Ramos (cell line): ENCODE data around the gene NRG2.

Source experiments
- in situ Hi-C: fragments of 300-500 bp; cut with MboI; formaldehyde crosslinking; loops from one replicate; pipeline ENCODE4 v1.14.3; 2022; ENCODE audit warnings: low sequenced_read_pairs; ENCODE audit not compliant: unreplicated experiment

NRG2 gene

GRCh38 chr5:139823757-139824355 lies 219.2 kb downstream of the NRG2 start:
- in situ Hi-C loops: no loop called here

- in situ Hi-C loops: no loop called here
These were observed 220.3 kb downstream of the NRG2 start for GRCh38 chr5:139822553-139823425.

DNA sequence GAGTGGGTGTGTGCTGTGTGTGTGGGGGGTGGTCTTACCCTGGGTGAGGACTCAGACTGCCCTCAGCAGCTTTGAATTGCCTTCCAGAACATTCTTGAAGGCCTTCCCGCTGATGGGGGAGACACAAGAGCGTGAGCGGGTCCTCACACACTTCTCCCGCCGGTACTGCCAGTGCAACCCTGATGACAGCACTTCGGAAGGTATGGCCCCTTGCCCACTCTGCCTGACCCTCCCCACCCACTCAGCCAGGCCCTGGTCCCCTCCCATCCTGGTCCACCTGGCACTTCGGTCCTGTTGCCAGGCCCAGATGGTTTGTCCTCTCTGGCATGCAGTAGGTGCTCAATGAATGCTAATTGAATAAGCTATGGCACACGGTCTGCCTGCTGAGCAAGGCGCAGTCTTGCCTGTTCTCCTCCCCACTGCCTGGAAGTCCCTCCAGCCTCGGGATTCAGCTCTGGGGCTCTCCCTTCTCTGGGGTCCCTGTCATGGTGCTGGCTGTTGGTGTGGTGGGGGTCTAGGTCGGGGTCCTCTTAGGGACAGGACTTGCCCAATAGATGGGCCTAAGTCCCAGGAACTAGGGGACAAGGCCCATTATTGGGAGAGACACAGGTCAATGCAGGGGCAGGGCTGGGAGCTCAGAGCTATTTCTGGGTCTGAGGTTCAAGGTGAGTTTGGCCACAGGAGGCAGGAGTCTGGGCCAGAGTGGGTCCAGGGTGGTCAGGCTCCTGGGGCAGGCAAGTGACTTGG lies 221.1 kb downstream of the NRG2 start:
- in situ Hi-C loops: no loop called here

DNA sequence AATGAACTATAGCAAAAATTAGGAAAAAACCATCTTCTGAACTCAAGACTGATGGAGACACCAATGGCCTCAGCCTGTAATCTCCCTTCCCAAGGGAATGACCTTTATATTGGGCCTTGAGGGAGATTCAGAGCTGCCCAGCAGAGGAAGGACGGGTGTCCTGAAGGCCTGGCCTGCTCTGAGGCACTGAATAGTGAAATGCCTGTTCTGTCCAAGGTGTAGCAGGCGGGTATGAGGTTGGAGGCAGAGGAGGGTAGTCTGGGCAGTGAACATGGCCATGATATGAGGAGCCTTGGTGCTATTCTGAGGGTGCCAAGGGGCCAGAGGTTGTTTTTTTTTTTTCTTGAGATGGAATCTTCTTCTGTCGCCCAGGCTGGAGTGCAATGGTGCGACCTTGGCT lies 222.5 kb downstream of the NRG2 start:
- in situ Hi-C loops: no loop called here

GRCh38 chr5:139820130-139820529 lies 223.0 kb downstream of the NRG2 start:
- in situ Hi-C loops: no loop called here

DNA sequence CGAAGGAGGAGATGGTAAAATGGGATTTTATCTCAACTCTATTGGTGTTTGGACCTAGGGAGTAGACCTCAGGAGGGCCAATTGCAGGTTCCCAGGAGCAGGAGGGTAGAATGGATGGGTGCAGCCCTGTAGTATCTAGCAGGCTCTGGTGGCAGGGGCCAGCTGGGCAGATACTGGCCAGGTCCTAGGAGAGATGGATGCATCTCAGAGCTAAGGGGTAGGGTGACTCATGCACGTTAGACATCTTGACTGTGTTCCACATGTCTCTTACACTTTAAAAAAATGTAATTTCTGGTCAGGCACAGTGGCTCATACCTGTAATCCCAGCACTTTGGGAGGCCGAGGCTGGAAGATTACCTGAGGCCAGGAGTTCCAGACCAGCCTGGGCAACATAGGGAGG lies 225.1 kb downstream of the NRG2 start:
- in situ Hi-C loops: no loop called here

DNA sequence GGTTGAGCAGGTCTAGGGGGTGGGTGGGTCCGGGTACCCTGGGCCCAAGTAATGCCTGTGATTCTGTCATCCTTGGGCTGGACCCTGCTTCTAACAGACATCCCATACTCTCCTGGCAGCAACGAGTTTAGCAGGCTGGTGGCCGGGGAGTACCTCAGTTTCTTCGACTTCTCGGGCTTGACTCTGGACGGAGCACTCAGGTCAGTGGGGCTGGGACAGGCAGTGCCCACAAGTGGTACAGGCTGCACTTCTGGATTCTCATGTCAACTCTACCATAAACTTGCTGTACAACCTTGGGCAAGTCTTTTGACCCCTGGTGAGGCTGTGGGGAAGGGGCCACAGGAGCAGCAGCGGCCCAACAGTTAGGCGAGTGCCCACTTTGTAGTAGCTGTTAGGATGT lies 225.7 kb downstream of the NRG2 start:
- in situ Hi-C loops: no loop called here

GRCh38 chr5:139816566-139816965 lies 226.5 kb downstream of the NRG2 start:
- in situ Hi-C loops: no loop called here

DNA sequence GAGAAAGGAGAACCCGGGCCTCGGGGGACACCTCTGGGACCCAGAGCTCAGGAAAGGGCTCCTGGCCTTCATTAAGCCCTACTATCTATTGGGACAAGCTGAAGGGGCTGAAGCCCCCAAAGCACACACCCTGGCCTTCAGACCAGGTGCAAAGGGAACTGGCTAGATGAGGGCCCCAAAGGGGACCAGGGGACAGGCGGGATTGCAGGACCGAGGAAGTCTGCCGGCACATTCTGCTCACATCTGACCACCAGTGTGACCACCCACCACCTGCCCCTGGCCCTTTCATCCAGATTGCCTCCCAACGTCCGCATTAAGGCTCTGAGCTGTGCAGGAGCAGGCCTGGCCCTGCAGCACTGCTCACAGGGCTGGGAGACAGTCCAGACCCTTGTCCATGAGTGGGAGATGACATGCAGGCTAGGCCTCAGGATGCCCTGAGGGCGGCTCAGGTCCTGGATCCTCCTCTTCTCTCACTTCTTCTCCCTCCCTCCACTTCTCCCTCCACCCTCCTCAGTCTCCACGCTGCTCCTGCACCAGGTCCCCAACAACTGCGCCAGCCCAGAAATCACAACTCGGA lies 228.3 kb downstream of the NRG2 start:
- in situ Hi-C loops: no loop called here

DNA sequence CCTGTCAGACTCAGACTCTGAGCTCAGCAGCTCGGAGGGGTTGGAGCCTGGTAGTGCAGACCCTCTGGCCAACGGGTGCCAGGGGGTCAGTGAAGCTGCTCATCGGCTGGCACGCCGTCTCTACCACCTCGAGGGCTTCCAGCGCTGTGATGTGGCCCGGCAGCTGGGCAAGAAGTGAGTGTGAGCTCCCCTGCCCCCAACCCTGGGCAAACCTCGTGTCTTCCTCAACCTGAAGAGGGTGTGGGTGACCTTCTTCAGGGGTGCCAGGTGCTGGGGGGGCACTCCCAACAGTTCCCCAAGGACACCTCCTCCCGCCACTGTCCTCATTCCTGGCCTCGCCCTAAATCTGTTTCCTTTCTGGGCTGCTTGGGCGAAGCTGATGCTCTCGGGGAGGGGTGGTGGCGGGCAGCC lies 228.9 kb downstream of the NRG2 start:
- in situ Hi-C loops: no loop called here

- in situ Hi-C loops: no loop called here
These were observed 230.0 kb downstream of the NRG2 start for GRCh38 chr5:139812836-139813805.

DNA sequence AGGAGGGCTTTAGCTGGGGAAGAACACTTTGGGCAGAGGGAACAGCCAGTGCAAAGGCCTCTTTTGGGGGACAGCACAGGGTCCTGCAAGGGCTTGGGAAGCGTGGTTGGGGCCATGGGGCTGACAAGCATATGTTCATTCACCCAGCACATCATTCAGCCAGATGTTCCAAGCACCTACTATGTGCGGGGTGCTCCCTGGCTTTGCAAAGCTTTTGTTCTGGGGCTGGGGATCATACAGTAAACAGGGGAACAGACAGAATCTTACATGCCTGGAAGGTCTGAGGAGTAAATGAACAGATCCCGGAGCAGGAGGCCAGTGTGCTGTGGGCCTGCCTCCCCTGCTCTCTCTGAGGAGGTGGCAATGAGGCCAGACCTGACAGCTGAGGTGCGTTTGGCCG lies 230.8 kb downstream of the NRG2 start:
- in situ Hi-C loops: no loop called here

DNA sequence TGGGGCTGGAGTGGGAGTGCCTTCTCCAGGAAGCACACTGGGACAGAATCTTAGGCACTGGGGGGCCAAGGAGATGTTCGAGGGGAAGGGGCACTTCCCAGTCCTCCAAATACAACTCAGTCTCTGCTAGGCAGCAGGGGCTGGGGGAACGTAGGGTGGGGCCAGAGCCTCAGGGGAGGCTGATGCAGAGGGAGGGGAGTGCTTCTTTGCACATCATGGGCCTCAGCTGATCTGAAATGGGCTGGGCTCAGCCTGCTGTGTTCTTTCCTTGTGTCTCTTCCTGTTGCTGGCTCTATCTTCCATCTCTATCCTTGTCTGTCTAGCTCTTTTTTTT lies 231.9 kb downstream of the NRG2 start:
- in situ Hi-C loops: no loop called here

DNA sequence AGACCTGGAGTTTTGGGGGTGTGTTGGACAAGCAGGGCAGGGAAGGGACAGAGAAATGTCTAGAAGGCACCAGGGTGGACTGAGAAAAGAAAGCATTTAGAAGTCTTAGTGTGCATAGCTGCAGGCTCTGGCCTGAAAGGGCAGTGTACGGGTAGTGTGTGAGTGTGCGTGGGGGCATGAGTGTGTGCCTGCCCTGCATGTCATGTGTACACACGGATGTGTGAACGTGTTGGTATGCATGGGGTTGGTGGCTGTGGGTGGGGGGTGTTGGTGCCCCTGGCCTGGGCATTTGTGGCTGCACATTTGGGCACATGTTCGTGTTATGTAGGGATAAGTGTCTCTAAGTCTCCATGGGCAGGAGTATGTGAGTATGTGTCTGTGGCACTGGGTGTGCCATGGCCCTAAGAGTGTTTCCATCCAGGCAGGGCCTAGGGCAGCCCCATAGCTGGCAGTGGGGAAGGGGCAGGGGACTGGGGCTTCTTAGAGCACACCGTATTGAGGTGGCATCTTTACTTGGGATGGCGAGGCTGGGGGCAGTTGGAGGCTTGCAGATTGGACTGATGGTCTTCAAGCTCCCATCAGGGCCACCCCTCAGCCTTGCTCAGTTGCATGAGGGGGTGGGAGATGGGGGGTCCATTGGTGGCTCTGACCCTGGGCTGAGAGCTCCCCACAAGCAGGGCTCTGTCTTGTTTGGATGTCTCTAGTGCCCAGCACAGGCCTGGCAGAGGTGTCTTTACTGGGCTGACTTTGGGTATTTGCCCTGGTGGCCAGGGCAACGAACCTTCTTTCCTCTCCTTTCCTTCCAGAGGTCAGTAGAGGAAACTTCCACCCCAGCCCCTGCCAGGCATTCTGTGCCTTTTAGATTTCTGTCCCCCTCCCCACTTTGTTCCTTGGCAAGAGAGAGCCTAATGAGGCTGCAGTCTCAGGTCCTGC lies 232.5 kb downstream of the NRG2 start:
- in situ Hi-C loops: no loop called here

- in situ Hi-C loops: no loop called here
These were observed 233.7 kb downstream of the NRG2 start for GRCh38 chr5:139809331-139809810.

DNA sequence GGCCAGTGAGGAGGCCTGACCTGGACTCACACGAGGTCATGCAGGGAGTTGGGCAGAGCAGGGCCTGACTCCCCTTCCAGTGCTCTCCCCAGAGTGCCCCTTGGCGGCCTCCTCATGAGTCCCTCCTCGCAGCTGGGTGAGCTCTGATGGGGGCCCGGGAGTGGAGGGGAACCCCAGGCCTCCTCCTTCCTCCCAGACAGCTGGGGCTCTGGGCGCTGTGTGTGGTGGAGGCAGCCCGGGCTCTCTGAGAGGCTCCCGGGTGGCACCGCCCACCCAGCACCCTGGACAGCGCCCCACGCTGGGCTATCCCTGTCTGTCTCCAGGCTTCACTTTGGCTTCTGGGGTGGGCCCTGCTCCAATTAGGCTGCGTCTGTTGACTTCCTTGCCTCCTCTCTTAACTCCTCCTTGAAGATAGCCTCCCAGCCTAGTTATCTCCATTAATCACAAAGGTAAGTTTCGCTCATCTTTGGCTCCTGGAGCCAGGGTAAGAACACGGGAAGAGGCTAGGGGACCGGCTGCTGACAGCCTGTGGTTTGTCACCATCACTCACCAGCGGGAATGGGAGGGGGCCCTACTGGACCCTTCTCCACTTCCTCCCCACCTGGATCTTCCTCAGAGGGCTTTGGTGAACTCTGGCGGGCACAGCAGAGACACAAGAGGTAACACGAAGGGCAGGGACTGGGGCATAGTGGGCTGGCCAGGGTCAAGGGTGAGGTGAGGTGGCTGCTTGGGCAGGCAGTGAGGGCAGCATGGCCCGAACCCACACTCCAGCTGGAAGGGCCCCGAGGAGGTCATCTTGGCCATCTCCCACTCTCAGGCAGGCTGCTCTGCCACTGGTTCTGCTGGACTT lies 234.4 kb downstream of the NRG2 start:
- in situ Hi-C loops: no loop called here

GRCh38 chr5:139807647-139808030 lies 235.5 kb downstream of the NRG2 start:
- in situ Hi-C loops: no loop called here
